WTC11 (cell line): Measurements from ENCODE around the gene ZNF521. TPM values are rescaled to one million over a fixed set of nuclear protein-coding genes. Genes with fewer than 3 reads are reported as not detected.

ENCODE experiments used
- ATAC-seq: fragments of 200-7000 bp; cut with Tn5 transposase; 2 replicates; pipeline ENCODE4 v1.10.0; 2021; ENCODE audit warnings: mild to moderate bottlenecking, moderate library complexity
- CTCF ChIA-PET: fragments of 300-600 bp; sonication (Branson Sonifier 250); formaldehyde crosslinking; loops from one replicate; lab custom pipeline; 2021; ENCODE audit warnings: antibody characterized with exemption; lab: Charles Lee
- POLR2A ChIA-PET: fragments of 350-600 bp; sonication (Branson Sonifier 250); formaldehyde crosslinking; loops from one replicate; lab custom pipeline; 2021; ENCODE audit warnings: antibody characterized with exemption; lab: Charles Lee
- DNase-seq: peaks from one replicate; pipeline ENCODE4 v3.0.0; 2021; ENCODE audit warnings: low spot score
- H3K27ac Mint-ChIP-seq: 2 replicates; pipeline ENCODE4 v1.8.0; 2021; ENCODE audit warnings: mixed read lengths
- H3K27me3 Mint-ChIP-seq: 2 replicates; pipeline ENCODE4 v1.8.0; 2021; ENCODE audit warnings: low read depth, mild to moderate bottlenecking, moderate library complexity, mixed read lengths
- H3K36me3 Mint-ChIP-seq: 2 replicates; pipeline ENCODE4 v1.8.0; 2021; ENCODE audit warnings: mixed read lengths
- H3K4me1 Mint-ChIP-seq: 2 replicates; pipeline ENCODE4 v1.8.0; 2022; ENCODE audit warnings: mixed read lengths
- H3K4me3 Mint-ChIP-seq: 2 replicates; pipeline ENCODE4 v1.8.0; 2021; ENCODE audit warnings: mild to moderate bottlenecking, moderate library complexity, mixed read lengths
- H3K9me3 Mint-ChIP-seq: 2 replicates; pipeline ENCODE4 v1.8.0; 2021; ENCODE audit warnings: mixed read lengths
- ATF1 ChIP-seq: sonication (generic); formaldehyde crosslinking; IDR thresholded peaks from 2 replicates; pipeline ENCODE4 v1.8.1; 2023; ENCODE audit warnings: mild to moderate bottlenecking, moderate library complexity, missing genetic modification reagents
- CREB1 ChIP-seq: sonication (generic); formaldehyde crosslinking; IDR thresholded peaks from 2 replicates; pipeline ENCODE4 v1.8.0; 2023; ENCODE audit warnings: mild to moderate bottlenecking, missing genetic modification reagents
- CREM ChIP-seq: sonication (generic); formaldehyde crosslinking; IDR thresholded peaks from 2 replicates; pipeline ENCODE4 v1.8.1; 2022; ENCODE audit warnings: mild to moderate bottlenecking, missing genetic modification reagents, moderate library complexity
- ESRRA ChIP-seq: sonication (generic); formaldehyde crosslinking; IDR thresholded peaks from 2 replicates; pipeline ENCODE4 v1.8.1; 2022; ENCODE audit warnings: mild to moderate bottlenecking, missing genetic modification reagents, borderline replicate concordance
- ETV6 ChIP-seq: sonication (generic); formaldehyde crosslinking; IDR thresholded peaks from 2 replicates; pipeline ENCODE4 v1.8.1; 2022; ENCODE audit warnings: mild to moderate bottlenecking, missing genetic modification reagents
- FOXK1 ChIP-seq: sonication (generic); formaldehyde crosslinking; IDR thresholded peaks from 2 replicates; pipeline ENCODE4 v1.8.0; 2022; ENCODE audit warnings: mild to moderate bottlenecking, moderate library complexity, missing genetic modification reagents
- GABPB1 ChIP-seq: sonication (generic); formaldehyde crosslinking; IDR thresholded peaks from 2 replicates; pipeline ENCODE4 v1.8.1; 2023; ENCODE audit warnings: mild to moderate bottlenecking, missing genetic modification reagents
- JAZF1 ChIP-seq: fragments of 250-450 bp; sonication (Bioruptor Pico); IDR thresholded peaks from 2 replicates; pipeline ENCODE4 v1.9.0; 2021; ENCODE audit warnings: moderate library complexity, mild to moderate bottlenecking, inconsistent platforms
- MXD4 ChIP-seq: fragments of 250-450 bp; sonication (Bioruptor Pico); IDR thresholded peaks from 2 replicates; pipeline ENCODE4 v1.8.0; 2021; ENCODE audit warnings: mild to moderate bottlenecking, moderate library complexity, borderline replicate concordance
- NR1H2 ChIP-seq: sonication (generic); formaldehyde crosslinking; IDR thresholded peaks from 2 replicates; pipeline ENCODE4 v1.9.0; 2021; ENCODE audit warnings: mild to moderate bottlenecking, moderate library complexity, missing genetic modification reagents
- NR3C1 ChIP-seq: sonication (generic); formaldehyde crosslinking; conservative IDR thresholded peaks from 2 replicates; pipeline ENCODE4 v1.8.1; 2023; ENCODE audit warnings: low read depth, mild to moderate bottlenecking, missing genetic modification reagents
- RELA ChIP-seq: sonication (generic); formaldehyde crosslinking; IDR thresholded peaks from 2 replicates; pipeline ENCODE4 v1.8.1; 2022; ENCODE audit warnings: missing genetic modification reagents, mild to moderate bottlenecking, borderline replicate concordance
- TEAD1 ChIP-seq: sonication (generic); formaldehyde crosslinking; IDR thresholded peaks from 2 replicates; pipeline ENCODE4 v1.8.0; 2022; ENCODE audit warnings: mild to moderate bottlenecking, missing genetic modification reagents
- TEAD4 ChIP-seq: sonication (generic); formaldehyde crosslinking; IDR thresholded peaks from 2 replicates; pipeline ENCODE4 v1.8.0; 2022; ENCODE audit warnings: mild to moderate bottlenecking, missing genetic modification reagents
- ZNF317 ChIP-seq: sonication (generic); formaldehyde crosslinking; IDR thresholded peaks from 2 replicates; pipeline ENCODE4 v1.8.1; 2023; ENCODE audit warnings: low read depth, mild to moderate bottlenecking, moderate library complexity, missing genetic modification reagents, borderline replicate concordance
- ZNF671 ChIP-seq: fragments of 250-450 bp; sonication (Bioruptor Pico); IDR thresholded peaks from 2 replicates; pipeline ENCODE4 v1.8.0; 2021; ENCODE audit warnings: mild to moderate bottlenecking
- total RNA-seq: library from RNA; stranded (reverse); gene quantifications from 3 replicates; pipeline ENCODE4 v1.2.3, GENCODE V29; 2021
- TF ChIP-seq, protein P1 (sequence below): fragments of 250-450 bp; sonication (Bioruptor Pico); IDR thresholded peaks from 2 replicates; pipeline ENCODE4 v2.1.2; 2022; ENCODE audit warnings: mild to moderate bottlenecking, moderate library complexity
- TF ChIP-seq, protein P2 (sequence below): sonication (generic); formaldehyde crosslinking; IDR thresholded peaks from 2 replicates; pipeline ENCODE4 v1.8.1; 2022; ENCODE audit warnings: mild to moderate bottlenecking, missing genetic modification reagents, moderate library complexity, borderline replicate concordance
- TF ChIP-seq, protein P3 (sequence below): sonication (generic); formaldehyde crosslinking; IDR thresholded peaks from 2 replicates; pipeline ENCODE4 v1.8.1; 2023; ENCODE audit warnings: mild to moderate bottlenecking, missing genetic modification reagents
- TF ChIP-seq, protein P4 (sequence below): sonication (generic); formaldehyde crosslinking; IDR thresholded peaks from 2 replicates; pipeline ENCODE4 v1.8.1; 2023; ENCODE audit warnings: mild to moderate bottlenecking, missing genetic modification reagents
- TF ChIP-seq, protein P5 (sequence below): fragments of 250-450 bp; sonication (Bioruptor Pico); IDR thresholded peaks from 2 replicates; pipeline ENCODE4 v1.9.0; 2021; ENCODE audit warnings: mild to moderate bottlenecking, borderline replicate concordance

ZNF521 gene
- total RNA-seq, 1 experiment from 2014 or later = 15.3 TPM

DNA sequence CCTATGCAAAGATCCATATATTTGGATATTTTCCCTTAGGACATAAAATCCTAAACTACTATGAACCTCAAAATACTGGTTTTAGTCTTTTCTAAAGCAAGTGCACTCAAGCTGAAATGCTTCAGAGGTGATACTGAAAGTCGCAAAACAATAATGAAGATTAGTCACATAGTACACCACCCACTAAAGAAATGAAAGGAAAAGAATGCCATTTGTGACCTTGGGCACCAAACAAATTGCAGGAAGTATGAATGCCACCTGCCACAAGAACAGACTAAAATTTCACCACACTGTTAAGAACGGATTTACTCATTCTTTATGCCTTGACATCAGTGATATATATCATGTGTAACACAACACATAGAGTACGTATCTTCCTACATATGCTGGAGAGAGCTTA, 161.5 kb downstream of the ZNF521 start (continued):
- TF ChIP-seq ETV6 (CRISPR knock-in tag) = no peak
- TF ChIP-seq ESRRA (CRISPR knock-in tag) = no peak
- no peak for TF ChIP-seq FOXK1 (CRISPR knock-in tag)
- TF ChIP-seq, protein P1, sequence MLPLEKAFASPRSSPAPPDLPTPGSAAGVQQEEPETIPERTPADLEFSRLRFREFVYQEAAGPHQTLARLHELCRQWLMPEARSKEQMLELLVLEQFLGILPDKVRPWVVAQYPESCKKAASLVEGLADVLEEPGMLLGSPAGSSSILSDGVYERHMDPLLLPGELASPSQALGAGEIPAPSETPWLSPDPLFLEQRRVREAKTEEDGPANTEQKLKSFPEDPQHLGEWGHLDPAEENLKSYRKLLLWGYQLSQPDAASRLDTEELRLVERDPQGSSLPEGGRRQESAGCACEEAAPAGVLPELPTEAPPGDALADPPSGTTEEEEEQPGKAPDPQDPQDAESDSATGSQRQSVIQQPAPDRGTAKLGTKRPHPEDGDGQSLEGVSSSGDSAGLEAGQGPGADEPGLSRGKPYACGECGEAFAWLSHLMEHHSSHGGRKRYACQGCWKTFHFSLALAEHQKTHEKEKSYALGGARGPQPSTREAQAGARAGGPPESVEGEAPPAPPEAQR (CRISPR knock-in tag) = no peak
- TF ChIP-seq NR1H2 = no peak
- TF ChIP-seq CREB1 (CRISPR knock-in tag) = no peak
- no peak for TF ChIP-seq NR3C1 (CRISPR knock-in tag)
- TF ChIP-seq MXD4 (CRISPR knock-in tag) = no peak
- TF ChIP-seq, protein P2, sequence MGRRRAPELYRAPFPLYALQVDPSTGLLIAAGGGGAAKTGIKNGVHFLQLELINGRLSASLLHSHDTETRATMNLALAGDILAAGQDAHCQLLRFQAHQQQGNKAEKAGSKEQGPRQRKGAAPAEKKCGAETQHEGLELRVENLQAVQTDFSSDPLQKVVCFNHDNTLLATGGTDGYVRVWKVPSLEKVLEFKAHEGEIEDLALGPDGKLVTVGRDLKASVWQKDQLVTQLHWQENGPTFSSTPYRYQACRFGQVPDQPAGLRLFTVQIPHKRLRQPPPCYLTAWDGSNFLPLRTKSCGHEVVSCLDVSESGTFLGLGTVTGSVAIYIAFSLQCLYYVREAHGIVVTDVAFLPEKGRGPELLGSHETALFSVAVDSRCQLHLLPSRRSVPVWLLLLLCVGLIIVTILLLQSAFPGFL = no peak
- no peak for TF ChIP-seq ZNF671
- no peak for TF ChIP-seq TEAD1 (CRISPR knock-in tag)

DNA sequence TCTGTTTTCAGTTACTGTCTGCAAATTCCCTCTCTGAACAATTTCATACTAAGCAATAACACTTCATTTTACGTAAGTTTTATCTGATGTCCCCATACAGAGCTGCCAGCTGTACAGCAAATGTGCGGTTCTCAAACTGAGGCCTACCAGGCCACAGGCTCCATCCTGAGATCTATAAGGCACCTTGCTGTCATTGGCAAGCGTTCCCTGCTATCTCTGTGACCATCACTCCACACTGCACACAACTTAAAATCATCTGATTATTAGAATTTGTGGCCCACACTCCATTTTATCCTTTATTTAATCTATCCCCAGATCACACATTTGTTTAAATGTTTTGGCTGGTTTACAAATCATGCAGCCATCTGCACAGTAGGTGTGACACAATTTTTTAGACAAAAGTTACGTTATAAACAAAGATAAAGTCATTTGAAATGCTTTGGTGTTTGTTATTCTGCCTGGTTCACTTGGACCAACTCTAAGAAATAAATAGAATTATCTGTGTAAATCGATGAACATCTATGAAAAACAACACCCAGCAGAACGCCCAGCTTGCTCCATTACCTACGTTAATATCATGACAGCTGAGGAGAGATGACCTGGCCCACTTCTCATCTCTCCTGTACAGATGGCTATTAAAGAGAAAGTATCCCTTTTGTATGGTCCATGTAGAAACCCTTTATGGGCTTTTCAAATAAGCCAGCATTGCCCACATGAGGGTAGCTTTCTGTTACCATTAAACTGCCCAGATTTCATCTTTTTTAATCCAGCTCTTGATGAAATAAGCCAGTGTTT, 162.4 kb downstream of the ZNF521 start:
- Mint-ChIP-seq H3K27me3 (no peaks in the 10 kb centered on the region), H3K27ac (peak overlapping the region; percentile 1; the same call in 1 of the 2 replicates), H3K36me3 (no peaks in the 10 kb centered on the region), H3K4me1 (peaks cover 21% of the 10 kb centered on the region), H3K4me3 (no peak overlapping the region), H3K9me3 (no peaks in the 10 kb centered on the region)
- ATAC-seq (no peak), DNase-seq (no peak)
- POLR2A ChIA-PET = no interaction called here
- CTCF ChIA-PET = interaction anchor here (1.0 kb wide), 1 partner anchor 463 kb away, joined by 3 read pairs; no protein-coding TSS in a partner anchor
- TF ChIP-seq ZNF317 (no peak), ATF1 (no peak), JAZF1 (CRISPR knock-in tag) (no peak), RELA (no peak), CREM (CRISPR knock-in tag) (no peak), CREB1 (CRISPR knock-in tag) (no peak), TEAD4 (no peak), GABPB1 (no peak)
- TF ChIP-seq, protein P3, sequence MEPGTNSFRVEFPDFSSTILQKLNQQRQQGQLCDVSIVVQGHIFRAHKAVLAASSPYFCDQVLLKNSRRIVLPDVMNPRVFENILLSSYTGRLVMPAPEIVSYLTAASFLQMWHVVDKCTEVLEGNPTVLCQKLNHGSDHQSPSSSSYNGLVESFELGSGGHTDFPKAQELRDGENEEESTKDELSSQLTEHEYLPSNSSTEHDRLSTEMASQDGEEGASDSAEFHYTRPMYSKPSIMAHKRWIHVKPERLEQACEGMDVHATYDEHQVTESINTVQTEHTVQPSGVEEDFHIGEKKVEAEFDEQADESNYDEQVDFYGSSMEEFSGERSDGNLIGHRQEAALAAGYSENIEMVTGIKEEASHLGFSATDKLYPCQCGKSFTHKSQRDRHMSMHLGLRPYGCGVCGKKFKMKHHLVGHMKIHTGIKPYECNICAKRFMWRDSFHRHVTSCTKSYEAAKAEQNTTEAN (CRISPR knock-in tag) = no peak
- TF ChIP-seq, protein P4, sequence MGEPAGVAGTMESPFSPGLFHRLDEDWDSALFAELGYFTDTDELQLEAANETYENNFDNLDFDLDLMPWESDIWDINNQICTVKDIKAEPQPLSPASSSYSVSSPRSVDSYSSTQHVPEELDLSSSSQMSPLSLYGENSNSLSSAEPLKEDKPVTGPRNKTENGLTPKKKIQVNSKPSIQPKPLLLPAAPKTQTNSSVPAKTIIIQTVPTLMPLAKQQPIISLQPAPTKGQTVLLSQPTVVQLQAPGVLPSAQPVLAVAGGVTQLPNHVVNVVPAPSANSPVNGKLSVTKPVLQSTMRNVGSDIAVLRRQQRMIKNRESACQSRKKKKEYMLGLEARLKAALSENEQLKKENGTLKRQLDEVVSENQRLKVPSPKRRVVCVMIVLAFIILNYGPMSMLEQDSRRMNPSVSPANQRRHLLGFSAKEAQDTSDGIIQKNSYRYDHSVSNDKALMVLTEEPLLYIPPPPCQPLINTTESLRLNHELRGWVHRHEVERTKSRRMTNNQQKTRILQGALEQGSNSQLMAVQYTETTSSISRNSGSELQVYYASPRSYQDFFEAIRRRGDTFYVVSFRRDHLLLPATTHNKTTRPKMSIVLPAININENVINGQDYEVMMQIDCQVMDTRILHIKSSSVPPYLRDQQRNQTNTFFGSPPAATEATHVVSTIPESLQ (CRISPR knock-in tag) = no peak
- TF ChIP-seq, protein P5, sequence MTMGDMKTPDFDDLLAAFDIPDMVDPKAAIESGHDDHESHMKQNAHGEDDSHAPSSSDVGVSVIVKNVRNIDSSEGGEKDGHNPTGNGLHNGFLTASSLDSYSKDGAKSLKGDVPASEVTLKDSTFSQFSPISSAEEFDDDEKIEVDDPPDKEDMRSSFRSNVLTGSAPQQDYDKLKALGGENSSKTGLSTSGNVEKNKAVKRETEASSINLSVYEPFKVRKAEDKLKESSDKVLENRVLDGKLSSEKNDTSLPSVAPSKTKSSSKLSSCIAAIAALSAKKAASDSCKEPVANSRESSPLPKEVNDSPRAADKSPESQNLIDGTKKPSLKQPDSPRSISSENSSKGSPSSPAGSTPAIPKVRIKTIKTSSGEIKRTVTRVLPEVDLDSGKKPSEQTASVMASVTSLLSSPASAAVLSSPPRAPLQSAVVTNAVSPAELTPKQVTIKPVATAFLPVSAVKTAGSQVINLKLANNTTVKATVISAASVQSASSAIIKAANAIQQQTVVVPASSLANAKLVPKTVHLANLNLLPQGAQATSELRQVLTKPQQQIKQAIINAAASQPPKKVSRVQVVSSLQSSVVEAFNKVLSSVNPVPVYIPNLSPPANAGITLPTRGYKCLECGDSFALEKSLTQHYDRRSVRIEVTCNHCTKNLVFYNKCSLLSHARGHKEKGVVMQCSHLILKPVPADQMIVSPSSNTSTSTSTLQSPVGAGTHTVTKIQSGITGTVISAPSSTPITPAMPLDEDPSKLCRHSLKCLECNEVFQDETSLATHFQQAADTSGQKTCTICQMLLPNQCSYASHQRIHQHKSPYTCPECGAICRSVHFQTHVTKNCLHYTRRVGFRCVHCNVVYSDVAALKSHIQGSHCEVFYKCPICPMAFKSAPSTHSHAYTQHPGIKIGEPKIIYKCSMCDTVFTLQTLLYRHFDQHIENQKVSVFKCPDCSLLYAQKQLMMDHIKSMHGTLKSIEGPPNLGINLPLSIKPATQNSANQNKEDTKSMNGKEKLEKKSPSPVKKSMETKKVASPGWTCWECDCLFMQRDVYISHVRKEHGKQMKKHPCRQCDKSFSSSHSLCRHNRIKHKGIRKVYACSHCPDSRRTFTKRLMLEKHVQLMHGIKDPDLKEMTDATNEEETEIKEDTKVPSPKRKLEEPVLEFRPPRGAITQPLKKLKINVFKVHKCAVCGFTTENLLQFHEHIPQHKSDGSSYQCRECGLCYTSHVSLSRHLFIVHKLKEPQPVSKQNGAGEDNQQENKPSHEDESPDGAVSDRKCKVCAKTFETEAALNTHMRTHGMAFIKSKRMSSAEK (CRISPR knock-in tag) = no peak
